Astrocyte of the spinal cord (primary cell): ENCODE measurements around the gene EBPL.
"Not testable (repeated sequence)": the region's sequence is repeated elsewhere in the genome, so short reads cannot be mapped to it uniquely, and the experiment has no call there.

Experiments used
- DNase-seq: peaks from one replicate; pipeline ENCODE4 v3.0.0; 2011; ENCODE audit warnings: low read depth, low spot score
- H3K4me3 ChIP-seq: 2 replicates; pipeline ENCODE4 v1.5.1; 2011; ENCODE audit warnings: low read depth, mild to moderate bottlenecking, low read length, moderate library complexity
- CTCF ChIP-seq: IDR thresholded peaks from 2 replicates; pipeline ENCODE4 v1.5.1; 2012; ENCODE audit warnings: low read depth, mild to moderate bottlenecking, low read length, inconsistent platforms
- in situ Hi-C: cut with HindIII; loops from 2 replicates; pipeline ENCODE4 v1.10.0; 2017; ENCODE audit warnings: low sequenced_read_pairs

EBPL gene

DNA sequence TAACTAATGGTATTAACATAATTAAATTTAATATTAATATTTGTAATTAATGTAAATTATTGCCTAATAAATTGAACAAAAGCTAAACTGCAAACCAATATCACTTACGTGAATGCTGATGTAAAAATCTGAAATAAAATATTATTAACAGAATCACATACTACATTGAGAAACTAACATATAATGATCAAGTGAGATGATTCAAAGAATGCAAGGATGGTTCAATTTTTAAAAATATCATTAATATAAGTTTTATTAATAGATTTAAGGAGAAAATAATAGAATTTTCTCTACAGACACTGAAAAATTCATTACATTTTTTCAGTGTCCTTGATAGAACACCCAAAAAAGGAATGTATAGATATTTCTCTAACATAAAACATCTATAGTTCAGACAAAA is 23.5 kb upstream of the EBPL start:
- no peak overlapping the region for H3K4me3 ChIP-seq
- DNase-seq, result no peak
- in situ Hi-C loops, result no loop called here
- no peak for TF ChIP-seq CTCF

DNA sequence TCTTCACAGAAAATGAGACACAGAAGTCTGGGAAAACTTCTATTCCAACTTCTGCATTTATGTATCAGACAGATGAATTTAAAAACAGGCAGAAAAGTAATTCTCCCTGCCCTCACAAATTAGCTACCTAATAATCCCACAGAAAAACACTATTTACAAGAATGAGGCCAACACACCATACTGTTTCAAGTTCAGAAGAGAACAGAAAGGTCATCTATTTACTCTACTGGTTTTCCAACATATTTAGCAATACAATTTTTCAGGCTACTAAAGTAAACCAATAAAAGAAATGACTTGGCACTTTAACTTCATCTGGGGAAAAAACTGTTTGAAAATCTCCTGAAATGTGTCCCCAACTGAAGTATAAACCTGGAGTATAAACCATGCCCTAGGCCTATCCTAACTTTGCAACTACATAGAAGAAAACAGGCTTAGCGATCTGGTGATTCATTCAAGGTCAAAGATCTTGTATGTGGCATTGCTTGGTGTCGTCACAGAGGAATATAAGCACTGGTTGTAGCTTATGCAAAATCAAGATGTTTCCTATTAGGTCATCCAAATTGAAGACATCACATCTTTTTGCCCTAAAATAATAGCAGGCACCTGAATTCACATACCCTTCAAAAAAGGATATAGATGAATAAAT is 20.1 kb upstream of the EBPL start:
- TF ChIP-seq CTCF, result no peak
- H3K4me3 ChIP-seq, result no peak overlapping the region
- in situ Hi-C loops, result no loop called here
- peak; percentile 77 for DNase-seq

GRCh38 chr13:49704264-49704663 is 13.0 kb upstream of the EBPL start:
- H3K4me3 ChIP-seq, in situ Hi-C loops, DNase-seq: not testable (repeated sequence)

- TF ChIP-seq CTCF, result no peak
- in situ Hi-C loops, result no loop called here
Measured at GRCh38 chr13:49701491-49701890, 10.2 kb upstream of the EBPL start.

DNA sequence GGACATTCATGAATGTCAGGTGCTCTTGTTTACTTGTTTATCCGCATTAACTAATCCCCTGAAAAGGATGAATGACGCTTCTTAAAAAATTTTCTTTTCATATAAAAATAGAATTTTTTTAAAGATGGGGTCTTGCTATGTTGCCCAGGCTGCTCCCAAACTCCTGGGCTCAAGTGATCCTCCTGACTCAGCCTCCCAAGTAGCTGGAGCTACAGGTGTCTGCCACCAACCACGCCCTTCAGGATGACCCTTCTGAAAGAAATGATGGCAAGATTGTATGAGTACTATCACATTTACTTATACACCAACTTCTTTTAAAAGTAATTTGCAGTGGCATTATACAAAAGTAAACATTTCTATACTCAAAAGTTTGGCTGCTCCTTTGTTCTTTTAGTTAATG is 6.2 kb upstream of the EBPL start:
- TF ChIP-seq CTCF, result no peak
- DNase-seq, result no peak
- no peak overlapping the region for H3K4me3 ChIP-seq
- in situ Hi-C loops, result no loop called here

More at GRCh38 chr13:49701491-49701890, 10.2 kb upstream of the EBPL start:
- no peak for DNase-seq
- H3K4me3 ChIP-seq, result no peak overlapping the region

DNA sequence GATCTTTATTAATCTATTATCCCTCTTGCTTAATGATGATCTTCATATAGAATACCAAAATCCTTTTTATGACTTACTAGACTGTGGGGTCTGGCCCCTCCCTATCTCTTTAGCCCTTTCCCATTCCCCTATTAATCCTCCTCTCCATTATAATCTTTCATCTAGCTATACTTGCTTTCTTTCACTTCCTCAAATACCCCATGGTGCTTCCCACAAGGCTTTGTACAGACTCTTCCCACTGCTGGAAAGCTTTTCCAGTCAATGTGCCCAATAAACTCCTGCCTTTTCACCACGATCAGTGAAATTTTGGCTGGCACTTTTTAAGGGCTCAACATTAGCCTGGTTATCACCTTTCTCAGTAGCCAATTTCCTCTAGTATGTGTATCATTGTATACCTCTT is 3.2 kb upstream of the EBPL start:
- in situ Hi-C loops, result no loop called here
- H3K4me3 ChIP-seq, result no peak overlapping the region
- no peak for TF ChIP-seq CTCF
- DNase-seq, result no peak

GRCh38 chr13:49693877-49694276 is 2.6 kb upstream of the EBPL start:
- no peak for DNase-seq
- H3K4me3 ChIP-seq, result no peak overlapping the region
- TF ChIP-seq CTCF, result no peak
- in situ Hi-C loops, result no loop called here
